Activated CD4-positive, alpha-beta T cell treated with anti-CD3 and anti-CD28 coated beads, Interleukin-2, amount 10 ng/mL, durations not matched to agents 7 days and 5 days (primary cell): ENCODE results near the gene TCF12. TPM values are rescaled to one million over a fixed set of nuclear protein-coding genes. Genes with fewer than 3 reads are reported as not detected.

Experiments used
- CTCF ChIA-PET: fragments of 350-600 bp; sonication (Branson Sonifier 250); formaldehyde crosslinking; loops from one replicate; lab custom pipeline; 2021; ENCODE audit warnings: antibody characterized with exemption; lab: Charles Lee
- POLR2A ChIA-PET: fragments of 350-600 bp; sonication (Branson Sonifier 250); formaldehyde crosslinking; loops from one replicate; lab custom pipeline; 2021; ENCODE audit warnings: antibody characterized with exemption; lab: Charles Lee
- DNase-seq: peaks from one replicate; pipeline ENCODE4 v3.0.0-alpha.2; 2020
- H3K27ac Mint-ChIP-seq: one replicate; pipeline ENCODE4 v1.8.0; 2021; ENCODE audit warnings: mild to moderate bottlenecking, moderate library complexity, mixed read lengths
- H3K27me3 Mint-ChIP-seq: one replicate; pipeline ENCODE4 v1.8.0; 2021; ENCODE audit warnings: mixed read lengths
- H3K36me3 Mint-ChIP-seq: one replicate; pipeline ENCODE4 v1.8.0; 2021; ENCODE audit warnings: low read depth, mixed read lengths
- H3K4me1 Mint-ChIP-seq: one replicate; pipeline ENCODE4 v1.8.0; 2021; ENCODE audit warnings: mixed read lengths
- H3K4me3 Mint-ChIP-seq: one replicate; pipeline ENCODE4 v1.8.0; 2021; ENCODE audit warnings: mild to moderate bottlenecking, moderate library complexity, mixed read lengths
- H3K9me3 Mint-ChIP-seq: one replicate; pipeline ENCODE4 v1.8.0; 2021; ENCODE audit warnings: mixed read lengths
- total RNA-seq, 2 experiments: library from RNA; stranded (reverse); gene quantifications; one replicate each; pipeline ENCODE4 v1.2.3, GENCODE V29; 2021

The TCF12 gene
- total RNA-seq, 2 experiments from 2014 or later = 50.9 to 60.8 TPM

- CTCF ChIA-PET = interaction anchor here (1.1 to 1.2 kb wide), 2 partner anchors 10 to 17 kb away, joined by 3 to 5 read pairs; no protein-coding TSS in a partner anchor
- POLR2A ChIA-PET = no interaction called here
- peaks cover 7% of the 10 kb centered on the region for H3K4me1 Mint-ChIP-seq
- no peak overlapping the region for H3K27ac Mint-ChIP-seq
- H3K36me3 Mint-ChIP-seq = no peaks in the 10 kb centered on the region
- H3K27me3 Mint-ChIP-seq = no peaks in the 10 kb centered on the region
- no peaks in the 10 kb centered on the region for H3K9me3 Mint-ChIP-seq
- no peak for DNase-seq
- no peak overlapping the region for H3K4me3 Mint-ChIP-seq
Measured at GRCh38 chr15:57323299-57323805, 404.9 kb downstream of the TCF12 start.

GRCh38 chr15:57323806-57324589 lies 405.6 kb downstream of the TCF12 start:
- DNase-seq = peak; percentile 9
- POLR2A ChIA-PET = no interaction called here
- Mint-ChIP-seq H3K4me1 (peaks cover 7% of the 10 kb centered on the region), H3K9me3 (no peaks in the 10 kb centered on the region), H3K4me3 (no peak overlapping the region), H3K27ac (no peak overlapping the region), H3K36me3 (no peaks in the 10 kb centered on the region), H3K27me3 (no peaks in the 10 kb centered on the region)
- CTCF ChIA-PET = interaction anchor here (0.7 to 1.2 kb wide), 2 partner anchors 18 to 1072 kb away, joined by 3 to 5 read pairs; no protein-coding TSS in a partner anchor

- ChIA-PET CTCF (interaction anchor here (0.7 kb wide), 1 partner anchor 1073 kb away, joined by 3 read pairs; no protein-coding TSS in a partner anchor), POLR2A (no interaction called here)
- Mint-ChIP-seq H3K36me3 (no peaks in the 10 kb centered on the region), H3K9me3 (no peaks in the 10 kb centered on the region), H3K4me3 (no peak overlapping the region), H3K4me1 (peaks cover 7% of the 10 kb centered on the region), H3K27me3 (no peaks in the 10 kb centered on the region), H3K27ac (no peak overlapping the region)
- DNase-seq = no peak
Measured at GRCh38 chr15:57324590-57324890, 406.1 kb downstream of the TCF12 start.

GRCh38 chr15:57324944-57325679 lies 406.7 kb downstream of the TCF12 start:
- peaks cover 10% of the 10 kb centered on the region for H3K4me1 Mint-ChIP-seq
- DNase-seq = no peak
- no peak overlapping the region for H3K27ac Mint-ChIP-seq
- no peaks in the 10 kb centered on the region for H3K27me3 Mint-ChIP-seq
- no peak overlapping the region for H3K4me3 Mint-ChIP-seq
- CTCF ChIA-PET = interaction anchor here (0.6 to 0.7 kb wide), 2 partner anchors 648 to 1073 kb away, joined by 3 read pairs; no protein-coding TSS in a partner anchor
- H3K36me3 Mint-ChIP-seq = no peaks in the 10 kb centered on the region
- no peaks in the 10 kb centered on the region for H3K9me3 Mint-ChIP-seq
- POLR2A ChIA-PET = no interaction called here

- ChIA-PET POLR2A (no interaction called here), CTCF (no interaction called here)
- H3K36me3 Mint-ChIP-seq = no peaks in the 10 kb centered on the region
- peaks cover 13% of the 10 kb centered on the region for H3K4me1 Mint-ChIP-seq
- DNase-seq = no peak
- no peak overlapping the region for H3K4me3 Mint-ChIP-seq
- no peaks in the 10 kb centered on the region for H3K9me3 Mint-ChIP-seq
- H3K27me3 Mint-ChIP-seq = no peaks in the 10 kb centered on the region
- H3K27ac Mint-ChIP-seq = no peak overlapping the region
Measured at GRCh38 chr15:57326196-57326595, 407.8 kb downstream of the TCF12 start.

GRCh38 chr15:57327985-57328471 lies 409.6 kb downstream of the TCF12 start:
- CTCF ChIA-PET = interaction anchor here (0.5 kb wide), 1 partner anchor 1981 kb away, joined by 5 read pairs; no protein-coding TSS in a partner anchor
- Mint-ChIP-seq H3K4me3 (no peak overlapping the region), H3K4me1 (peaks cover 13% of the 10 kb centered on the region), H3K27ac (no peak overlapping the region), H3K27me3 (no peaks in the 10 kb centered on the region), H3K9me3 (no peaks in the 10 kb centered on the region), H3K36me3 (no peaks in the 10 kb centered on the region)
- POLR2A ChIA-PET = no interaction called here
- DNase-seq = no peak

GRCh38 chr15:57328479-57328878 lies 410.0 kb downstream of the TCF12 start:
- Mint-ChIP-seq H3K4me3 (no peak overlapping the region), H3K27ac (no peak overlapping the region), H3K27me3 (no peaks in the 10 kb centered on the region), H3K4me1 (peaks cover 13% of the 10 kb centered on the region), H3K36me3 (no peaks in the 10 kb centered on the region), H3K9me3 (no peaks in the 10 kb centered on the region)
- ChIA-PET POLR2A (no interaction called here), CTCF (no interaction called here)
- no peak for DNase-seq

- Mint-ChIP-seq H3K4me3 (no peak overlapping the region), H3K27me3 (no peaks in the 10 kb centered on the region), H3K27ac (no peak overlapping the region), H3K4me1 (peaks cover 10% of the 10 kb centered on the region), H3K36me3 (no peaks in the 10 kb centered on the region), H3K9me3 (no peaks in the 10 kb centered on the region)
- ChIA-PET CTCF (no interaction called here), POLR2A (no interaction called here)
- no peak for DNase-seq
Measured at GRCh38 chr15:57328897-57329296, 410.5 kb downstream of the TCF12 start.

GRCh38 chr15:57329582-57330367 lies 411.3 kb downstream of the TCF12 start:
- Mint-ChIP-seq H3K9me3 (no peaks in the 10 kb centered on the region), H3K4me3 (no peak overlapping the region), H3K36me3 (no peaks in the 10 kb centered on the region), H3K27ac (no peak overlapping the region), H3K4me1 (peaks cover 7% of the 10 kb centered on the region), H3K27me3 (no peaks in the 10 kb centered on the region)
- POLR2A ChIA-PET = no interaction called here
- CTCF ChIA-PET = interaction anchor here (0.6 kb wide), 1 partner anchor 525 kb away, joined by 3 read pairs; no protein-coding TSS in a partner anchor
- no peak for DNase-seq

GRCh38 chr15:57330619-57331340 lies 412.3 kb downstream of the TCF12 start:
- Mint-ChIP-seq H3K4me1 (peaks cover 6% of the 10 kb centered on the region), H3K4me3 (no peak overlapping the region), H3K36me3 (no peaks in the 10 kb centered on the region), H3K27ac (no peak overlapping the region), H3K9me3 (no peaks in the 10 kb centered on the region), H3K27me3 (no peaks in the 10 kb centered on the region)
- CTCF ChIA-PET = interaction anchor here (0.9 kb wide), 1 partner anchor 10 kb away, joined by 3 read pairs; no protein-coding TSS in a partner anchor
- DNase-seq = no peak
- POLR2A ChIA-PET = no interaction called here

GRCh38 chr15:57332326-57332725 lies 413.9 kb downstream of the TCF12 start:
- Mint-ChIP-seq H3K27me3 (no peaks in the 10 kb centered on the region), H3K27ac (no peak overlapping the region), H3K36me3 (no peaks in the 10 kb centered on the region), H3K4me1 (peaks cover 6% of the 10 kb centered on the region), H3K9me3 (no peaks in the 10 kb centered on the region), H3K4me3 (no peak overlapping the region)
- CTCF ChIA-PET = no interaction called here
- POLR2A ChIA-PET = no interaction called here
- no peak for DNase-seq

- H3K36me3 Mint-ChIP-seq = no peaks in the 10 kb centered on the region
- no peak overlapping the region for H3K4me3 Mint-ChIP-seq
- peaks cover 6% of the 10 kb centered on the region for H3K4me1 Mint-ChIP-seq
- no peak for DNase-seq
- no peak overlapping the region for H3K27ac Mint-ChIP-seq
- no peaks in the 10 kb centered on the region for H3K27me3 Mint-ChIP-seq
- CTCF ChIA-PET = no interaction called here
- POLR2A ChIA-PET = no interaction called here
- H3K9me3 Mint-ChIP-seq = no peaks in the 10 kb centered on the region
Measured at GRCh38 chr15:57333487-57333886, 415.0 kb downstream of the TCF12 start.
